K562 (cell line): ENCODE data around the gene ARPC1A. TPM values are rescaled to one million over a fixed set of nuclear protein-coding genes. Genes with fewer than 3 reads are reported as not detected.

Source experiments
- CREB1 ChIP-seq, 2 experiments: sonication (generic) in 1 of 2; formaldehyde crosslinking in 1 of 2; IDR thresholded peaks; 2 replicates each; pipeline versions ENCODE4 v1.6.1 to v1.8.0; 2012 to 2022; ENCODE audit warnings: inconsistent platforms in 1 of 2, mild to moderate bottlenecking in 1 of 2, missing genetic modification reagents in 1 of 2, moderate library complexity in 1 of 2
- CTCFL ChIP-seq: IDR thresholded peaks from 2 replicates; pipeline ENCODE4 v1.6.1; 2011; ENCODE audit warnings: borderline replicate concordance, low read depth, mild to moderate bottlenecking, moderate library complexity, low read length; ENCODE audit not compliant: insufficient read depth, poor library complexity, severe bottlenecking
- DDX20 ChIP-seq: fragments of 450-650 bp; IDR thresholded peaks from 2 replicates; pipeline ENCODE4 v1.6.1; 2016; ENCODE audit warnings: missing genetic modification characterization, low read depth, mild to moderate bottlenecking, missing compliant biosample characterization, moderate library complexity
- E2F5 ChIP-seq: sonication (generic); formaldehyde crosslinking; IDR thresholded peaks from 2 replicates; pipeline ENCODE4 v1.8.0; 2022; ENCODE audit warnings: mild to moderate bottlenecking, missing genetic modification reagents
- EP400 ChIP-seq: fragments of 450-650 bp; IDR thresholded peaks from 2 replicates; pipeline ENCODE4 v1.6.1; 2017; ENCODE audit warnings: antibody characterized with exemption, mild to moderate bottlenecking, moderate library complexity
- FOS ChIP-seq: IDR thresholded peaks from 3 replicates; pipeline ENCODE4 v1.6.1; 2011; ENCODE audit not compliant: insufficient read length; ENCODE audit errors: extremely low read depth
- HMG20B ChIP-seq: fragments of 250-450 bp; sonication (Bioruptor Pico); IDR thresholded peaks from 2 replicates; pipeline ENCODE4 v1.5.0; 2021; ENCODE audit warnings: mild to moderate bottlenecking
- KLF10 ChIP-seq: fragments of 250-450 bp; sonication (Bioruptor Pico); IDR thresholded peaks from 2 replicates; pipeline ENCODE4 v1.6.1; 2021; ENCODE audit warnings: matching md5 sums
- MCM5 ChIP-seq: fragments of 450-650 bp; IDR thresholded peaks from 2 replicates; pipeline ENCODE4 v1.6.1; 2016; ENCODE audit warnings: low read depth
- MYBL2 ChIP-seq, 2 experiments: fragments of 450-650 bp in 1 of 2; sonication (generic) in 1 of 2; formaldehyde crosslinking in 1 of 2; IDR thresholded peaks; 2 replicates each; pipeline versions ENCODE4 v1.6.1 to v1.8.1; 2017 to 2022; ENCODE audit warnings: borderline replicate concordance in 1 of 2, inconsistent platforms in 1 of 2, low read depth in 1 of 2, mild to moderate bottlenecking in 1 of 2, missing genetic modification reagents in 1 of 2, moderate library complexity in 1 of 2
- NCOA4 ChIP-seq: fragments of 450-650 bp; IDR thresholded peaks from 2 replicates; pipeline ENCODE4 v1.6.1; 2018; ENCODE audit warnings: mild to moderate bottlenecking; ENCODE audit not compliant: partially characterized antibody
- PKNOX1 ChIP-seq: fragments of 450-650 bp; IDR thresholded peaks from 2 replicates; pipeline ENCODE4 v1.6.1; 2016
- POLR2B ChIP-seq: fragments of 450-650 bp; IDR thresholded peaks from 2 replicates; pipeline ENCODE4 v1.6.1; 2018; ENCODE audit warnings: low read depth; ENCODE audit not compliant: partially characterized antibody
- RBM39 ChIP-seq: fragments of 200-400 bp; formaldehyde crosslinking; optimal IDR thresholded peaks from 2 replicates; pipeline ENCODE3; 2018; ENCODE audit warnings: low read depth, low read length
- SLC30A9 ChIP-seq: fragments of 250-450 bp; sonication (Bioruptor Pico); IDR thresholded peaks from 2 replicates; pipeline ENCODE4 v1.8.0; 2022; ENCODE audit warnings: mild to moderate bottlenecking, moderate library complexity
- SMC3 ChIP-seq: conservative IDR thresholded peaks from 2 replicates; pipeline ENCODE4 v1.6.1; 2011; ENCODE audit warnings: low read depth, low read length, improper control_type of control experiment; ENCODE audit not compliant: insufficient read depth
- THAP7 ChIP-seq: fragments of 250-450 bp; sonication (Bioruptor Pico); IDR thresholded peaks from 2 replicates; pipeline ENCODE4 v1.5.0; 2021
- ZBTB9 ChIP-seq: fragments of 450-650 bp; formaldehyde crosslinking; IDR thresholded peaks from 2 replicates; pipeline ENCODE4 v1.4.0; 2020; ENCODE audit warnings: mild to moderate bottlenecking, moderate library complexity
- ZNF57 ChIP-seq: fragments of 450-650 bp; formaldehyde crosslinking; IDR thresholded peaks from 2 replicates; pipeline ENCODE4 v1.4.0; 2020; ENCODE audit warnings: mild to moderate bottlenecking, moderate library complexity
- polyA plus RNA-seq, 8 experiments: library from polyadenylated mRNA; depleted of rRNA in 4 of 8; stranded (reverse) in 5 of 8; unstranded in 3 of 8; fragments of >200 nt; fragmentation: Nextera tagmentation in 2 of 8; fragmentation: Illumina TruSeq in 1 of 8; extraction: Ambion mirVana in 2 of 8; extraction: Trizol in 1 of 8; gene quantifications; 2 replicates each; pipeline versions ENCODE4 v1.2.1 to v1.2.3, GENCODE V29; 2011 to 2014; ENCODE audit warnings: inconsistent platforms in 1 of 8, missing spikeins in 1 of 8
- total RNA-seq, 7 experiments: library from RNA; depleted of rRNA in 6 of 7; stranded (reverse); fragments of >200 nt in 6 of 7; fragmentation: Illumina TruSeq in 2 of 7; extraction: Trizol in 2 of 7; gene quantifications; 2 replicates each; pipeline versions ENCODE4 v1.2.1 to v1.2.3, GENCODE V29; 2011 to 2021; ENCODE audit warnings: low replicate concordance in 1 of 7

The ARPC1A gene
- total and polyA plus RNA-seq, 9 of the 15 experiments (the other 6 are each of a cell fraction or from before 2014, with no cell fraction given) = 39.5 to 151 (median 86.1) TPM

- TF ChIP-seq KLF10 (CRISPR knock-in tag) (no peak), ZBTB9 (peak; percentile 68; the same call in 1 of the 2 replicates), EP400 (no peak), MCM5 (no peak), MYBL2 (IDR thresholded peaks at IDR 0.05; ENCODE audit: low read depth) (no peak), MYBL2 (CRISPR knock-in tag; IDR thresholded peaks at IDR 0.05; ENCODE audit: borderline replicate concordance) (no peak), E2F5 (CRISPR knock-in tag) (no peak), NCOA4 (no peak), CTCFL (no peak), ZNF57 (CRISPR knock-in tag) (no peak), FOS (no peak), POLR2B (no peak), DDX20 (no peak), CREB1 (IDR thresholded peaks at IDR 0.05) (no peak), CREB1 (CRISPR knock-in tag; IDR thresholded peaks at IDR 0.05) (no peak; the same call in 1 of the 2 replicates), SLC30A9 (CRISPR knock-in tag) (no peak), THAP7 (CRISPR knock-in tag) (no peak), PKNOX1 (no peak), RBM39 (no peak), HMG20B (CRISPR knock-in tag) (no peak), SMC3 (0 out of 2 replicates have a peak, but pooled peaks have one; percentile 12)
Observed at GRCh38 chr7:99375070-99375807, 49.5 kb downstream of the ARPC1A start (continued).
